WTC11 (cell line): Measurements from ENCODE around the gene CREB3. TPM values are rescaled to one million over a fixed set of nuclear protein-coding genes. Genes with fewer than 3 reads are reported as not detected.
A peak's percentile ranks its signal among the peaks of the same experiment; 100 is the strongest.

Experiments used
- ATAC-seq: fragments of 200-7000 bp; cut with Tn5 transposase; 2 replicates; pipeline ENCODE4 v1.10.0; 2021; ENCODE audit warnings: mild to moderate bottlenecking, moderate library complexity
- CTCF ChIA-PET: fragments of 300-600 bp; sonication (Branson Sonifier 250); formaldehyde crosslinking; loops from one replicate; lab custom pipeline; 2021; ENCODE audit warnings: antibody characterized with exemption; lab: Charles Lee
- POLR2A ChIA-PET: fragments of 350-600 bp; sonication (Branson Sonifier 250); formaldehyde crosslinking; loops from one replicate; lab custom pipeline; 2021; ENCODE audit warnings: antibody characterized with exemption; lab: Charles Lee
- DNase-seq: peaks from one replicate; pipeline ENCODE4 v3.0.0; 2021; ENCODE audit warnings: low spot score
- H3K27ac Mint-ChIP-seq: 2 replicates; pipeline ENCODE4 v1.8.0; 2021; ENCODE audit warnings: mixed read lengths
- H3K27me3 Mint-ChIP-seq: 2 replicates; pipeline ENCODE4 v1.8.0; 2021; ENCODE audit warnings: low read depth, mild to moderate bottlenecking, moderate library complexity, mixed read lengths
- H3K36me3 Mint-ChIP-seq: 2 replicates; pipeline ENCODE4 v1.8.0; 2021; ENCODE audit warnings: mixed read lengths
- H3K4me1 Mint-ChIP-seq: 2 replicates; pipeline ENCODE4 v1.8.0; 2022; ENCODE audit warnings: mixed read lengths
- H3K4me3 Mint-ChIP-seq: 2 replicates; pipeline ENCODE4 v1.8.0; 2021; ENCODE audit warnings: mild to moderate bottlenecking, moderate library complexity, mixed read lengths
- H3K9me3 Mint-ChIP-seq: 2 replicates; pipeline ENCODE4 v1.8.0; 2021; ENCODE audit warnings: mixed read lengths
- CREB1 ChIP-seq: sonication (generic); formaldehyde crosslinking; IDR thresholded peaks from 2 replicates; pipeline ENCODE4 v1.8.0; 2023; ENCODE audit warnings: mild to moderate bottlenecking, missing genetic modification reagents
- ELF4 ChIP-seq: sonication (generic); formaldehyde crosslinking; IDR thresholded peaks from 2 replicates; pipeline ENCODE4 v1.8.1; 2022; ENCODE audit warnings: low read depth, mild to moderate bottlenecking, moderate library complexity, missing genetic modification reagents
- EMX1 ChIP-seq: fragments of 250-450 bp; sonication (Bioruptor Pico); IDR thresholded peaks from 2 replicates; pipeline ENCODE4 v1.8.0; 2021; ENCODE audit warnings: mild to moderate bottlenecking
- ESRRA ChIP-seq: sonication (generic); formaldehyde crosslinking; IDR thresholded peaks from 2 replicates; pipeline ENCODE4 v1.8.1; 2022; ENCODE audit warnings: mild to moderate bottlenecking, missing genetic modification reagents, borderline replicate concordance
- GABPB1 ChIP-seq: sonication (generic); formaldehyde crosslinking; IDR thresholded peaks from 2 replicates; pipeline ENCODE4 v1.8.1; 2023; ENCODE audit warnings: mild to moderate bottlenecking, missing genetic modification reagents
- MAX ChIP-seq: sonication (generic); formaldehyde crosslinking; IDR thresholded peaks from 2 replicates; pipeline ENCODE4 v1.8.0; 2022; ENCODE audit warnings: mild to moderate bottlenecking, missing genetic modification reagents
- NR3C1 ChIP-seq: sonication (generic); formaldehyde crosslinking; conservative IDR thresholded peaks from 2 replicates; pipeline ENCODE4 v1.8.1; 2023; ENCODE audit warnings: low read depth, mild to moderate bottlenecking, missing genetic modification reagents
- PREB ChIP-seq: sonication (generic); formaldehyde crosslinking; IDR thresholded peaks from 2 replicates; pipeline ENCODE4 v1.8.1; 2022; ENCODE audit warnings: mild to moderate bottlenecking, missing genetic modification reagents, moderate library complexity, borderline replicate concordance
- SMAD4 ChIP-seq: sonication (generic); formaldehyde crosslinking; IDR thresholded peaks from 2 replicates; pipeline ENCODE4 v1.8.0; 2022; ENCODE audit warnings: mild to moderate bottlenecking, missing genetic modification reagents
- STAT6 ChIP-seq: sonication (generic); formaldehyde crosslinking; conservative IDR thresholded peaks from 2 replicates; pipeline ENCODE4 v1.8.1; 2023; ENCODE audit warnings: mild to moderate bottlenecking, low read depth, missing genetic modification reagents, moderate library complexity
- ZNF138 ChIP-seq: sonication (generic); formaldehyde crosslinking; conservative IDR thresholded peaks from 2 replicates; pipeline ENCODE4 v1.8.1; 2022; ENCODE audit warnings: mild to moderate bottlenecking, moderate library complexity, missing genetic modification reagents
- ZNF232 ChIP-seq: sonication (generic); formaldehyde crosslinking; IDR thresholded peaks from 2 replicates; pipeline ENCODE4 v1.8.0; 2022; ENCODE audit warnings: mild to moderate bottlenecking, missing genetic modification reagents
- ZNF263 ChIP-seq: sonication (generic); formaldehyde crosslinking; IDR thresholded peaks from 2 replicates; pipeline ENCODE4 v1.8.1; 2022; ENCODE audit warnings: low read depth, mild to moderate bottlenecking, moderate library complexity, missing genetic modification reagents
- ZNF425 ChIP-seq: fragments of 250-450 bp; sonication (Bioruptor Pico); conservative IDR thresholded peaks from 2 replicates; pipeline ENCODE4 v1.9.0; 2021; ENCODE audit warnings: mild to moderate bottlenecking
- total RNA-seq: library from RNA; stranded (reverse); gene quantifications from 3 replicates; pipeline ENCODE4 v1.2.3, GENCODE V29; 2021
- TF ChIP-seq, protein P1 (sequence below): fragments of 200-600 bp; IDR thresholded peaks from 2 replicates; pipeline ENCODE4 v1.8.0; 2022; ENCODE audit warnings: antibody characterized with exemption
- TF ChIP-seq, protein P2 (sequence below): fragments of 250-450 bp; sonication (Bioruptor Pico); IDR thresholded peaks from 2 replicates; pipeline ENCODE4 v1.9.0; 2021; ENCODE audit warnings: mild to moderate bottlenecking, borderline replicate concordance

The CREB3 gene
- total RNA-seq, 1 experiment from 2014 or later, result 21.4 TPM

DNA sequence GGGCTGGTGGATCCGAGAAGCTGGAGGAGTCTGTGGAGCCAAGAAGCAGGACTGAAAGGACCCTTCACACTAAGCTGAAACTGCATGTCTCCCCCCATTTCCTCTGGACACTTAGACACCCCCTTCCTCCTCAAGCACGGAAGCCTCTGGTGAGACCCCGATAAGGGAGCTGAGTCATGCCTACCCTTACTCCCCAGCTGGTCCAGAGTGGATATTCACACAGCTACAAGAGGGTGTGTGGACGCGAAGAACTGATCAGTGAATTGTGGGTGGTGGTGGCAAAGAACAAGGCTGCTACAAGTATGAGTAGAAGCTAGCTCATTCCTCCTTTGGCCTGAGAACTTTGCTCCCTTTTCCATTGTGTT lies 4.8 kb upstream of the CREB3 start:
- Mint-ChIP-seq H3K9me3 (no peaks in the 10 kb centered on the region), H3K27me3 (no peaks in the 10 kb centered on the region), H3K4me1 (peaks cover 7% of the 10 kb centered on the region; the same call in 1 of the 2 replicates), H3K27ac (no peak overlapping the region), H3K36me3 (peaks cover 21% of the 10 kb centered on the region), H3K4me3 (no peak overlapping the region)
- TF ChIP-seq SMAD4 (CRISPR knock-in tag) (no peak), GABPB1 (no peak), ELF4 (no peak)
- TF ChIP-seq, protein P1, sequence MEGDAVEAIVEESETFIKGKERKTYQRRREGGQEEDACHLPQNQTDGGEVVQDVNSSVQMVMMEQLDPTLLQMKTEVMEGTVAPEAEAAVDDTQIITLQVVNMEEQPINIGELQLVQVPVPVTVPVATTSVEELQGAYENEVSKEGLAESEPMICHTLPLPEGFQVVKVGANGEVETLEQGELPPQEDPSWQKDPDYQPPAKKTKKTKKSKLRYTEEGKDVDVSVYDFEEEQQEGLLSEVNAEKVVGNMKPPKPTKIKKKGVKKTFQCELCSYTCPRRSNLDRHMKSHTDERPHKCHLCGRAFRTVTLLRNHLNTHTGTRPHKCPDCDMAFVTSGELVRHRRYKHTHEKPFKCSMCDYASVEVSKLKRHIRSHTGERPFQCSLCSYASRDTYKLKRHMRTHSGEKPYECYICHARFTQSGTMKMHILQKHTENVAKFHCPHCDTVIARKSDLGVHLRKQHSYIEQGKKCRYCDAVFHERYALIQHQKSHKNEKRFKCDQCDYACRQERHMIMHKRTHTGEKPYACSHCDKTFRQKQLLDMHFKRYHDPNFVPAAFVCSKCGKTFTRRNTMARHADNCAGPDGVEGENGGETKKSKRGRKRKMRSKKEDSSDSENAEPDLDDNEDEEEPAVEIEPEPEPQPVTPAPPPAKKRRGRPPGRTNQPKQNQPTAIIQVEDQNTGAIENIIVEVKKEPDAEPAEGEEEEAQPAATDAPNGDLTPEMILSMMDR, result no peak
- ATAC-seq, result no peak
- no peak for DNase-seq
- ChIA-PET POLR2A (interaction anchor here (0.5 to 2.6 kb wide), 5 partner anchors 31 to 1318 kb away, joined by 3 to 14 read pairs (median 4); partner anchors contain the start of gene TPM2), CTCF (interaction anchor here (0.9 to 8.3 kb wide), 24 partner anchors 9 to 612 kb away, joined by 3 to 103 read pairs (median 10); partner anchors contain the start of genes ARHGEF39, ATOSB, CCDC107 and GBA2)

- H3K27ac Mint-ChIP-seq, result no peak overlapping the region
- peak; percentile 52 for DNase-seq
- H3K27me3 Mint-ChIP-seq, result no peaks in the 10 kb centered on the region
- POLR2A ChIA-PET, result interaction anchor here (0.5 to 2.6 kb wide), 8 partner anchors 21 to 1319 kb away, joined by 3 to 14 read pairs (median 3); partner anchors contain the start of gene TPM2
- peaks cover 12% of the 10 kb centered on the region for H3K4me1 Mint-ChIP-seq
- TF ChIP-seq ZNF263 (no peak), NR3C1 (CRISPR knock-in tag) (no peak), PREB (CRISPR knock-in tag) (no peak), CREB1 (CRISPR knock-in tag) (no peak), ZNF425 (CRISPR knock-in tag) (no peak), EMX1 (CRISPR knock-in tag) (no peak), STAT6 (CRISPR knock-in tag) (no peak), ZNF232 (CRISPR knock-in tag) (no peak), ESRRA (CRISPR knock-in tag) (no peak), ZNF138 (no peak), MAX (CRISPR knock-in tag) (no peak)
- TF ChIP-seq, protein P2, sequence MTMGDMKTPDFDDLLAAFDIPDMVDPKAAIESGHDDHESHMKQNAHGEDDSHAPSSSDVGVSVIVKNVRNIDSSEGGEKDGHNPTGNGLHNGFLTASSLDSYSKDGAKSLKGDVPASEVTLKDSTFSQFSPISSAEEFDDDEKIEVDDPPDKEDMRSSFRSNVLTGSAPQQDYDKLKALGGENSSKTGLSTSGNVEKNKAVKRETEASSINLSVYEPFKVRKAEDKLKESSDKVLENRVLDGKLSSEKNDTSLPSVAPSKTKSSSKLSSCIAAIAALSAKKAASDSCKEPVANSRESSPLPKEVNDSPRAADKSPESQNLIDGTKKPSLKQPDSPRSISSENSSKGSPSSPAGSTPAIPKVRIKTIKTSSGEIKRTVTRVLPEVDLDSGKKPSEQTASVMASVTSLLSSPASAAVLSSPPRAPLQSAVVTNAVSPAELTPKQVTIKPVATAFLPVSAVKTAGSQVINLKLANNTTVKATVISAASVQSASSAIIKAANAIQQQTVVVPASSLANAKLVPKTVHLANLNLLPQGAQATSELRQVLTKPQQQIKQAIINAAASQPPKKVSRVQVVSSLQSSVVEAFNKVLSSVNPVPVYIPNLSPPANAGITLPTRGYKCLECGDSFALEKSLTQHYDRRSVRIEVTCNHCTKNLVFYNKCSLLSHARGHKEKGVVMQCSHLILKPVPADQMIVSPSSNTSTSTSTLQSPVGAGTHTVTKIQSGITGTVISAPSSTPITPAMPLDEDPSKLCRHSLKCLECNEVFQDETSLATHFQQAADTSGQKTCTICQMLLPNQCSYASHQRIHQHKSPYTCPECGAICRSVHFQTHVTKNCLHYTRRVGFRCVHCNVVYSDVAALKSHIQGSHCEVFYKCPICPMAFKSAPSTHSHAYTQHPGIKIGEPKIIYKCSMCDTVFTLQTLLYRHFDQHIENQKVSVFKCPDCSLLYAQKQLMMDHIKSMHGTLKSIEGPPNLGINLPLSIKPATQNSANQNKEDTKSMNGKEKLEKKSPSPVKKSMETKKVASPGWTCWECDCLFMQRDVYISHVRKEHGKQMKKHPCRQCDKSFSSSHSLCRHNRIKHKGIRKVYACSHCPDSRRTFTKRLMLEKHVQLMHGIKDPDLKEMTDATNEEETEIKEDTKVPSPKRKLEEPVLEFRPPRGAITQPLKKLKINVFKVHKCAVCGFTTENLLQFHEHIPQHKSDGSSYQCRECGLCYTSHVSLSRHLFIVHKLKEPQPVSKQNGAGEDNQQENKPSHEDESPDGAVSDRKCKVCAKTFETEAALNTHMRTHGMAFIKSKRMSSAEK (CRISPR knock-in tag), result no peak
- H3K36me3 Mint-ChIP-seq, result peaks cover 17% of the 10 kb centered on the region
- H3K9me3 Mint-ChIP-seq, result no peaks in the 10 kb centered on the region
- CTCF ChIA-PET, result interaction anchor here (0.7 to 8.3 kb wide), 28 partner anchors 8 to 613 kb away, joined by 3 to 103 read pairs (median 7); partner anchors contain the start of genes ARHGEF39, ATOSB, CCDC107 and GBA2
- ATAC-seq, result peak; percentile 3; the same call in 1 of the 2 replicates
- no peak overlapping the region for H3K4me3 Mint-ChIP-seq
Measured at GRCh38 chr9:35728041-35728971, 4.2 kb upstream of the CREB3 start.
